NAMALWA (cell line): ENCODE results near the gene SLC16A10.
A peak's percentile ranks its signal among the peaks of the same experiment; 100 is the strongest.
"Not testable (repeated sequence)": the region's sequence is repeated elsewhere in the genome, so short reads cannot be mapped to it uniquely, and the experiment has no call there.

Experiments used
- DNase-seq: peaks from one replicate; pipeline ENCODE4 v3.0.0-alpha.2; 2015; ENCODE audit warnings: low spot score

Gene SLC16A10

DNA sequence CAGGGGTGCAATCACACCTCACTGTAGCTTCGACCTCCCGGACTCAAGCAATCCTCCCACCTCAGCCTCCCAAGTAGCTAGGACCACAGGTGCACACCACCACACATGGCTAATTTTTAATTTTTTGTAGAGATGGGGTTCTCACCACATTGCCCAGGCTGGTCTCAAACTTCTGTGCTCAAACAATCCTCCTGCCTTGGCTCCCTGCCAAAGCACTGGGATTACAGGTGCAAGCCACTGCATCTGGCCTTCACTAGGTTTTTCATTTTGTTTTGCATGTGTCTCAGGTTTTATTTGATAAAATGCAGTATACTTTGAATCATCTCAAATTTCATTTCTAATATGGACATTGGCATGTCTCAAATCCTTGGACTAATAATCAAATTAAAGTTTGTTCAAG lies 98.7 kb downstream of the SLC16A10 start:
- peak; percentile 32 for DNase-seq

DNA sequence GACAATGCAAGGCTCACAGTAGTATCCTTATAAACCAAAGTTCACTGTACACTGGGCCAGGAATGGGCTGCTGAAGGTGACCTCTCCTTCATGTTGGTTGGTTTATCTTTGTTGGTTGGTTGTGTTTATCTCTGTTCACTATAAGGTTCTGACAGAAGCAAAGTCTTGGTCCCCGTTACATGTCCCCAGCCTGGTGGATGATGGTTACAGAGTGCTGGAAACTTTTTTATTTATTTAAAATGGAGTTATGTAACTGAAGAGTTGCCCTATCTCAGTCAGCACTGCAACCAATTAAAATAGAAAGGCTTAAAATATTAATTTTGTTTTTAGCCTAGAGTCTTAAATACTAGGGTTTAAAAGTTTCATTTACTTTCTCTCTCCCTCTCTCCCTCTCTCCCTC lies 100.6 kb downstream of the SLC16A10 start:
- DNase-seq: no peak

DNA sequence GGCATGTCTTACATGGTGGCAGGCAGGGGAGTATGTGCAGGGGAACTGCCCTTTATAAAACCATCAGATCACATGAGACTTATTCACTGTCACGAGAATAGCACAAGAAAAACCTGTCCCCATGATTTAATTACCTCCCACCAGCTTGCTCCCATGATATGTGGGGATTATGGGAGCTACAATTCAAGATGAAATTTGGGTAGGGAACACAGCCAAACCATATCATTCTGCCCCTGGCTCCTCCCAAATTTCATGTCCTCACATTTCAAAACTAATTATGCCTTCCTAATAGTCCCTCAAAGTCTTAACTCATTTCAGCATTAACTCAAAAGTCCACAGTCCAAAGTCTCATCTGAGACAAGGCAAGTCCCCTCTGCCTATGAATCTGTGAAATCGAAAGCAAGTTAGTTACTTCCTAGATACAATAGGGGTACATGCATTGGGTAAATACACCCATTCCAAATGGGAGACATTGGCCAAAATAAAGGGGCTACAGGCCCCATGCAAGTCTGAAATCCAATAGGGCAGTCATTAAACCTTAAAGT lies 102.4 kb downstream of the SLC16A10 start:
- not testable (repeated sequence) for DNase-seq

DNA sequence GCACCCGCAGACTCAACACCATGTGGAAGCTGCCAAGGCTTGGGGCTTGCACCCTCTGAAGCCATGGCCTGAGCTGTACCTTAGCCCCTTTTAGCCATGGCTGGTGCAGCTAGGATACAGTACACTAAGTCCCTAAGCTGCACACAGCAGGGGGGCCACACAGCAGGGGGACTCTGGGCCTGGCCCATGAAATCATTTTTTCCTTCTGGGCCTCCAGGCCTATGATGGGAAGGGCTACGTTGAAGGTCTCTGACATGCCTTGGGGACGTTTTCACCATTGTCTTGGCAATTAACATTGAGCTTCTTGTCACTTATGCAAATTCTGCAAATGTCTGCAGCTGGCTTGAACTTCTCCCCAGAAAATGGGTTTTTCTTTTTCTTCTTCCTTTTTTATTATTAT lies 103.3 kb downstream of the SLC16A10 start:
- no peak for DNase-seq

DNA sequence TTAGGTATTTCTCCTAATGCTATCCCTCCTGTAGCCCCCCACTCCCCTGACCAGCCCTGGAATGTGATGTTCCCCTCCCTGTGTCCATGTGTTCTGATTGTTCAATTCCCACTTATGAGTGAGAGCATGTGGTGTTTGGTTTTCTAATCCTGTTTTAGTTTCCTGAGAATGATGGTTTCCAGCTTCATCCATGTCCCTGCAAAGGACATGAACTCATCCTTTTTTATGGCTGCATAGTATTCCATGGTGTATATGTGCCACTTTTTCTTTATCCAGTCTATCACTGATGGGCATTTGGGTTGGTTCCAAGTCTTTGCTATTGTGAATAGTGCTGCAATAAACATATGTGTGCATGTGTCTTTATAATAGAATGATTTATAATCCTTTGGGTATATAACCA lies 103.8 kb downstream of the SLC16A10 start:
- DNase-seq: not testable (repeated sequence)

DNA sequence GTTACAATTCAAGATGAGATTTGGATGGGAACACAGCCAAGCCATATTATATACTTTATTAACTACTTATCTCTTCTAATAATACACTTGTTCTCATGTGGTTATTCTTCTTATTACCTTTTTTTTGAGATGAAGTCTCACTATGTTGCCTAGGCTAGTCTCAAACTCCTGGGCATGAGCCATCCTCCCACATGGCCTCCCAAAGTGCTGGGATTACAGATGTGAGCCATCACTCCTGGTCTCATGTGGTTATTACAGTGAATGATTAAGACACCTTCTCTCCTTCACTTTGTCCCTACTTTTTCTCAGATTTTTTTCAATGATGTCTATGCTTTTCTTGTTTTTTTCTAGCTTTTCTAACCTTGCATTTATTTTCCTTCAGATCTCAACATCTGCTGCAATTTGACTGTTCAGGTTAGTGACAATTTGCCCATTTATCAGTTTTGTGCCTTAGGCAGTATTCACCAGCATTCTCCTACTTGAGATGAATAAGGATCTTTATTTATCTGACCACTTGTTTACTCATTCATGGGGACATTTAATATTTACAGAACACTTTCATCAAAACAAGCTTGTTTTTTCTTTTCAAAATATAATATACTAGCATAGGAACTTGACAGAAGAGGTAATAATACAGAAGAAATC lies 105.7 kb downstream of the SLC16A10 start:
- DNase-seq: no peak

DNA sequence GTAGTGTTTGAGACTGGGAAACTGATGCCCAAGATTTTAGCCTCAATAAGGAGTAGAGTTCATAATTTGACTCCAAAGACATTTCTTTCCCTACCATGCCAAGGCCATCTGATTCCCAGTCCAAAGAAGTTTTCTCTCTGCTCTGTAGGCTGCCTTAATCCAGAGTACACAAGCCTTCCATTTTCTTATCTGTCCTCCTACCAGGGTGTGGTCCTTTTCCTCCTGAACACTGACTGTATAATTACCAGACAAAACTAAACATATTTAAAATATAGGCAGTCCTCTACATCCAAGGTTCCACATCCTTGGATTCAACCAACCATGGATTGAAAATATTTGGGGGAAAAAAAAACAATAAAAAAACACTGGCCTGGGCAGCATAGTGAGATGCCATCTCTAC lies 108.4 kb downstream of the SLC16A10 start:
- no peak for DNase-seq

DNA sequence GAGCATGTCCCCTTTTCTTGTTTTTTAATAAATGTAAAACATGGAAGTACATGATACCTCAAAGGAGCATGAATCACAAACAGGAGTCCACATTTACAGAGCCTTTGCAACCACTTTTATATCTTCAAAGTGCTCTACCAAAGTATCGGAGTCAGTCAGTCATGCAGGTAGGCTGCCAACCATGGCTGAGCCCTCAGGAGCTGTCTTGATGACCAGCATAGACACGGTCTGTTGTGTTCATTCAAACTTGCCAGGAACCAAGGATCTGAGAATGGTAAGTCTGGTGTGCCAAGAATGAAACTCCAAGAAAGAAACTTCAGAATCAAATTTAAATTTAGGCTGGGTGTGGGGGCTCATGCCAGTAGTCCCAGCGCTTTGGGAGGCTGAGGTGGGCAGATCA lies 111.5 kb downstream of the SLC16A10 start:
- no peak for DNase-seq

DNA sequence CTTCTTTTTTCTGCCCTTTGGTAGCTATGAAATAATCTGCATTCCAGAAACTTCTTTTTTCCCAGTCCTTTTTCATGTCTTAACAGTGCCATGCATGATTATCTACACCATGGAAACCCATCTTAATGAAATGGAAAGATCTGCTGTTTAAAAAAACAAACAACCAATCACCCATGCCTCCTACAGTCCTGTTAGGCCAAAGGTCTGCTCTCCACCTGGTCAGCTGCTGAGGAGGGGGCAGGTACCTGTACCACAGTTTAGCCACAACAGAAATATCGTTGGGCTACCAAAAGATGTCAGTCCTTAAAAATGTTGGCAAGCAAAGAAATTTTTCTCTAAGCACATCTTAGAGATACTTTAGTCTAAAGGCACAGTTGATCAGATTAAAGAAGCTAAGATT lies 112.6 kb downstream of the SLC16A10 start:
- DNase-seq: no peak

DNA sequence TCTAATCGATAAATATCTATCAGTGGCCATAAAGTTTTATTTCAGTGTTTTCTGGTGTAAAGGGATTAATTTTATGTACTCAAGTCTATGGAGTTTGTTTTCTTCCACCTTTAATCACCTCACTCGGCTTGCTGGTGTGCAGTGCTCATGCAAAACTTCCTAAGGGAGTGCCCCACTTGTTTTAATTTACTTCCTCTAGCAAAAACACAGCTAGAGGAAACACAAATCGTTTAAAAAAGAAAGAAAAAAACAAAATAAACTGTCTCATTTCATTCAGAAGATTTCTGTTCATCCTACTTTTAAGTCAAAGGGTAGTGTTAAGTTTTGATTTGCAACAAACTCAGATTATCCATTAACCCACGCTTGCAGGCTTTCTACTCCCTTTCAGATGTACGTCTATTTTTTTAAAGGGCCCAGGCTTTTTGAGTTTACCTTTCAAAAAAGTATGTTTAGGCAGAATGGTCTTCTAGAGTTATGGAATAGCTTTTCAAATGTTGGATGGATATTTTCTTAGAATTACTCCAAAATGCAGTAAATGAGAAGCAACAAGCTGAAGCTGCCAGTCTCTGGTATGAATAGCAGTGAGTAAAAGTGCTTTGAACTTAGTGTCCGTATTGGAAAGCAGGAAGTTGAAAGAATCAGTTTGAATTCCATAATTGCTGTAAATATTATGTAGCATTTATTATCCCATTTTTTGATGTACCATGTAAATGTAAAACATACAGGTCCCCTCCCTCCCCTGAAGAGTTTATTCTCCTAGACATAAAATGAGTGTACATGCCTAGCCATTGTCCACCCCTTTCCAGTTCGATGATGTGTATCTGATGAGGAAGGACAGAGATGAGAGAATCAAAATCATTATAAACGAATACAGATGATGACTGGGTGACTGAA lies 113.3 kb downstream of the SLC16A10 start:
- no peak for DNase-seq

DNA sequence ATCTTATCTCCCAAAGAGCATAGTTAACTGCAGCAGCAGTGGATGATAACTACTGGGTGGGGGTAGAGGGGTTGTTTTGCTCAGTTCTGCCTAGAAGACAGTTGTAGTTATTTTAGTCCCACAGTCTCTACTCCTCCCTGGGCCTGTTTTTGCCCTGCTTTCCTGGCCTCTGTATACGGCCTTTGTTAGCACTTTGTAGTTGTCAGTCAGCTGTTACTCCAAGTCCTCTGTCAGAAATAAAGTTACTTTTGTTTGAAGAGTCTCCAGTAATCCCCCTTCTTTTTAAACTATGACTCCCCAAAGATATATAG lies 113.9 kb downstream of the SLC16A10 start:
- DNase-seq: no peak

DNA sequence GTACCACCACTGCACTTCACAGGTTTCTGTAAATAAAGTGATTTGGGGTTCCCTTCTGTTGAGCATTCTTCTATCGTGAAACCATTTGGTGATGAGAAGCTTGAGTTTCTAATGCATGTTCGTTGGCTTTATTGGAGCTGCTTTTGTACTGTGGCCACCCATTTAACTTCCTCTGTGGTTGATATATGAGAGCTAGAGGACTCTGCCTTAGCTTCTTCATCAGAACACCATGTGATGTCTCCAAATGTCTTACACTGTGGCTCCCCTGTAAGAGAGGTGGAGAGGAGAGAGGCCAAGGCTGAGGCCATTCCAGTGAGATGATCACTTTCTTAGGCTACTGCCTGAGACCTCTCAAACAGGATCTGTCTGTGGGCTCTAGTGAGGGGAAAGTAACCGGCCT lies 114.5 kb downstream of the SLC16A10 start:
- no peak for DNase-seq

DNA sequence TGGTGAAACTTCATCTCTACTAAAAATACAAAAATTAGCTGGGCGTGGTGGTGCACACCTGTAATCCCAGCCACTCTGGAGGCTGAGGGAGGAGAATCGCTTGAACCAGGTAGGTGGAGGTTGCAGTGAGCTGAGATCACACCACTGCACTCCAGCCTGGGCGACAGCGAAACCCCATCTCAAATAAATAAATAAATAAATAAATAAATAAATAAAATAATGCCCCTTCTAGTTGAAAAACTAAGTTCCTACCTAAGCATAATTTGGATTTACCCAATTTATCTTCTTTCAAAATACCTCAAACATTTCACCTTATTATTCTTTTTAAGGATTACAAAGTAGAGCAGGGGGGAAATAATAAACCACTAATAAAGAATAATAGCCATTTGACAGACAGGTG lies 116.2 kb downstream of the SLC16A10 start:
- DNase-seq: not testable (repeated sequence)

DNA sequence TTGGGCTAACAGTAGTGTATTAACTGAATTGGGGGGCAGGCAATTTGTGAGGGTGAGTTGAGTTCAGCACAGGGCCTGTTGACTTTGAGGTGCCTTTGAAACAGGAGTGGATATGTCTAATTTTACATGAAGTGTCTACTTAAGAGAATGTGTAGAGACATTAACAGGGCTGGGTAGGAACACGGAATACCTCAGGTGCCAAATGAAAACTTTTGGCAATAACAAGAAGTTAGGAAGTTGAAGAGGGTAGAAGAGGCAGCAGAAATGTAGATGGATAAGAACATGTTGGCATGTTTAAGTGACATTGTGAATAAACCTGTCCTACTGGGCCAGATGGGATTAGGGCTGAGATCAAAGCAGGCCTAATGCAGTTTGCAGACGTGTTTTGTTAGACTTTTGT lies 117.0 kb downstream of the SLC16A10 start:
- no peak for DNase-seq

DNA sequence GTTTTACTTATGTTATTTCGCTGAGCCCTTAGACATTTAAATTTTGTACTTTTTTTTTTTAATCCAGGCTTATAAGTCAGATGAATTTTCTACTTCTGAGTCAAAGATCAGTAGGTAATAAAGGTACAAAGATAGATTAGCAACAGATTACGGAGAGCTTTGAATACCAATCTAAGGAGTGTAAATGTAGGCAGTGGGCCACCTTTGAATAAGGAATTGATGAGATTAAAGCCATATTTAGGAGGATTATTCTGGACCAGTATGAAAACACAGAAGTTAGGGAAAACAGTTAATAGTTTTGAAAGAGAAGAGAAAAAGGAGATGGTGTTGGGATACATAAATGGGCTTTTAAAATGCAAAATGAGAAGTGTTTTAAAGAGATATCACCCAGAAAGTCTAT lies 117.6 kb downstream of the SLC16A10 start:
- no peak for DNase-seq

DNA sequence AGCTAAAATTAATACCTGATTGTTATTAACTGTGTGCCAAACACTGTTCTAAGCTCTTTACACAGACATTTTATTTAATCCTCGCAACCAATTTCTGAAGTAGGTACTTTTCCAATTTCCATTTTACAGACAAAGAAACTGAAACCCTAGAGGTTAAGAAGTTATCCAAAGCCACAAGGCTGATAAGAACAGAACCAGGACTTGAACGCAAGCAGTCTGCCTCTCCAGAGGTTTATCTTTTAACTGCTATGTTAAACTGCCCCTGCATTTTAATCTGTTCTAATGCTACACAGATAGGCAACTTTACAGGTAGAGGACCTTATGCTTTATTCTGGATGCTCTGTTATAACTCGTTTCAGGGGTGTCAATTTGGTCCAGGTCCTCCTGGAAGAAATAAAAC lies 118.2 kb downstream of the SLC16A10 start:
- no peak for DNase-seq

DNA sequence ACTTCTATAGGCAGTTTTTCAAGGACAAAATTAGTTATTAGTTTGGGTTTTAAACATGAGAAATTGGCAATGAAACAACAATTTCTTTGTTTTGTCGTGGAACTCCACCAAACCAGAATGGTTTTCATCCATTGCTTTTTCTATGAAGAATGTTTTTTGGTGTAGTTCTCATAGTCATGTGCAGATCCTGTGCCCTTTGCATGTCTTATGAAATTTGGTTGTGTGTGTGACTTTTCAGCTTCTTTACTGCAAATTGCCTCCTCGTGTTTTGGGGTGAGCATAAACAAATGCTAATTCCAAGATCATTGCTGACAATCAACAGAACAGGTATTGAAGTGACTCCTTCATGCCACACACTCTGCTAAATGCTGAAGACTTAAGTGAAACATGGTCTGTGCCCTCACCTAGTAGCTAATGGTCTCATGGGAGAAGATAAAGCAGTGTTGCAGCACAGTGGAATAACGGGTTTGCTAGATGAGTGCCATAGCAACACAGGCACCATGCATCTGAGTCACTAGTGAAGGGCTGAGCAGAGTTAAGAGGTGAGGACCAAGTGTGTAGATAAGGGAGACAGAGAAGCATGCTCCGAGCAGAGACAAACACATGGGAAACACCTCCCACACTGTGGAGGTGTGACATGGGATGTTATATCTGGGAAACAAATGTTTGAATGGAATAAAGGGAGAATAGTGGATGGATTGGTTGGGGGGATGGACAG lies 120.0 kb downstream of the SLC16A10 start:
- DNase-seq: no peak

DNA sequence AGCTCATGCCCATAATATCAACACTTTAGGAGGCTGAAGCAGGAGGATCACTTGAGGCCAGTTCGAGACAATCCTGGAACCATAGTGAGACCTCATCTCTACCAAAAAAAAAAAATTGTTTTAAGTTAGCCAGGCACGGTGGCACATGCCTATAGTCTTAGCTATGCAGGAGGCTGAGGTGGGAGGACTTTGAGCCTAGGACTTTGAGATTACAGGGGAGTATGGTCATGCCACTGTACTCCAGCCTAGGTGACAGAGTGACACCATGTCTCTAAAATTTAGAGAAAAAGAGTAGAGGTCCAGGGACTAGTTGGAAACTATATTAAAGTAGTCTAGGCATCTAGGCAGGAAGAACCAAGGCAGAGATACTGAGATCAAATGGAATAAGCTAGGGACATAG lies 121.6 kb downstream of the SLC16A10 start:
- DNase-seq: no peak

DNA sequence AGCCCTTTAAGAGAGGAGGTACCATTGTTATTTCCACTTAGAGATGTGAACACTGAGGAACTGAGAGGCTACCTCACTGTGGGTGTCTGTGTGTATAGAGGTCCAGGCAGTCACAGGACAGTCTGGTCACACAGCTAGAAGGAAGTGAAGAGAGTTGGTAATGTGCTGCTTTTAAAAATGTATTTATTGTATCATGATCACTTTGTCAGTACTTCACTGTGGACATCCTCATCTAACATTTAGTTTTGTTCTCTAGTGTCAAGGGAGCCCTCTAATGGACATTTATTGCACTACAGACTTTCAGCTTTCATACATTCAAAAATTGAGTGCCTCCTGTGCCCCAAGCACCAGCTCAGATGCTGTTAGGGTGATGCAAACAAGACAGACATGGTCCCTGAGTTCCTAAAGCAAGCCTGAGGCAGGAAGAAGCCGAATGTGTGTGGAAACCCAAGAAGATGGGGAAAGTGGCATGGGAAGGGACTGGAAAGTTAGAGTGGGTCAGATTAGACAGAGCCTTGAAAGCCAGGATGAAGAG lies 123.0 kb downstream of the SLC16A10 start:
- peak; percentile 84 for DNase-seq

DNA sequence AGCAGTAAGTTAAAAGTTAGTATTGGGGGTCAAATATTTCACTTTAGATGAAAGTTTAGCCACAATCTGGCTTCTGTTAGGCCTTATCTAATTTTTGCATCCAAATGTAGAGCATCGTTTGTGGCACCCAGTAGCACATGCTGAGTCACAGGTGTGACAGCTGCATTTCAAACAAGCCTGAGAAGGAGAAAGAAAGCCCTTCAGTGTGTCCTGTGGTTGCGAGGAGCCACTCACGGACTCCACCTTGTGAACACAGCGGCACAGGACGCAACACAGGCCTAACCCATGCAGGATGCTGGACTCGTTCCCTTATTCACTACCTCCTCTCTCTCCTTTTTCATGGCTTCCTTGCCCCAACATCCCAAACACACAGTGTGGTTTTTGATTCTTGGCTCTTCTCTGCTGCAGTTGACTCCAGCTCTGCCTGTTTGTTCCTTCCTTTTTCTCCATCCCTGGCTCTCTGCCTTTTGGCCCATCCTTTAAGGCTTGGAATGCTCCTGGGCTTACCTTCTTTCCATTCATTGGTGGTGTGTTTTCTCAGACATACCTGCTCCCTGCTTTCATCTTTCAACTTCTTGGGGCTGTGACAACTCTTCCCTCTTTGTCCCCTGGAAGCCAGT lies 124.2 kb downstream of the SLC16A10 start:
- DNase-seq: no peak

DNA sequence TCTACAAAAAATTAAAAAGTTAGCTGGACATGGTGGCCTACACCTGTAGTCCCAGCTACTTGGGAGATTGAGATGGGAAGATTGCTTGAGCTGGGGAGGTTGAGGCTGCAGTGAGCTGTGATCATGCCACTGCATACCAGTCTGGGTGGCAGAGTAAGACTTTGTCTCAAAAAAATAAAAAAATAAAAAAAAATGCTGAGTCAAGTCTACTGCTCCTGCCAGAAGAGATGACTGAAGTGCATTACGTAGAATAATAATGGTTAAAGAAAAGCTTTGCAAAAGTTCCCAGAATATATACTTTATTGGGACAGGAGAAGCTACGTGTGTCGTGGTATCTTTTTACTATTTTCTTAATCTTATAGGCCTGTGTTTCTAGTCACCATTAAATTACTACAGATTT lies 125.3 kb downstream of the SLC16A10 start:
- DNase-seq: no peak

DNA sequence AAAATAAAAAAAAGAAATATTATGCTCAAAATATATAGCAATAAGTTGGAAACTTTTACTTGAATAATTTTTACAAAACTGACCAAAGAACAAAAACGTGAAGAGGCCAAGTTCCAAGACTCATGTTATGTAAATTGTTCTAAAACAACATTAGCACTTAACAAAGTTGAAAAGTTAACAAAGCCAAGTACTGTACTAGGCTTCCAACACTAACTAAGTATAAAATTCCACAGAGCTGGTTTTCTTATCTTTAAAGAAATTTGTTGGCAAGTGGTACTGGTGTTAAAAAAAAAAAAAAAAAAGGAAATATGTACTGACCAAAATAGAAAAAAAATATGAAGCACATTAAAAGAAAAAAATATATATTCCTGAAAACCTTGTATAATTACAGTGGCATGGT lies 127.8 kb downstream of the SLC16A10 start:
- no peak for DNase-seq
